Measurements from ENCODE around the gene SDCCAG8. TPM values are rescaled to one million over a fixed set of nuclear protein-coding genes. Genes with fewer than 3 reads are reported as not detected.

The SDCCAG8 gene
- total RNA-seq, 1 donor from 2014 or later, result 26.7 TPM

GRCh38 chr1:243454328-243454997 lies 198.6 kb downstream of the SDCCAG8 start:
- peaks cover 18% of the 10 kb centered on the region for H3K36me3 Mint-ChIP-seq (ENCODE audit: unreplicated experiment)
- H3K4me1 Mint-ChIP-seq (ENCODE audit: unreplicated experiment), result no peaks in the 10 kb centered on the region

GRCh38 chr1:243455760-243456651 lies 200.2 kb downstream of the SDCCAG8 start:
- Mint-ChIP-seq H3K36me3 (ENCODE audit: unreplicated experiment) (peaks cover 13% of the 10 kb centered on the region), H3K27me3 (ENCODE audit: unreplicated experiment) (no peaks in the 10 kb centered on the region), H3K4me1 (ENCODE audit: unreplicated experiment) (no peaks in the 10 kb centered on the region), H3K4me3 (ENCODE audit: unreplicated experiment) (no peak overlapping the region), H3K27ac (ENCODE audit: unreplicated experiment) (no peak overlapping the region), H3K9me3 (ENCODE audit: unreplicated experiment) (no peaks in the 10 kb centered on the region)
- DNase-seq (ENCODE audit: extremely low spot score, unreplicated experiment), result no peak
- no peak for TF ChIP-seq CTCF (IDR thresholded peaks at IDR 0.05)

More at GRCh38 chr1:243454328-243454997, 198.6 kb downstream of the SDCCAG8 start:
- no peak overlapping the region for H3K27ac Mint-ChIP-seq (ENCODE audit: unreplicated experiment)
- H3K27me3 Mint-ChIP-seq (ENCODE audit: unreplicated experiment), result no peaks in the 10 kb centered on the region
- no peak for DNase-seq (ENCODE audit: extremely low spot score, unreplicated experiment)
- no peaks in the 10 kb centered on the region for H3K9me3 Mint-ChIP-seq (ENCODE audit: unreplicated experiment)
- H3K4me3 Mint-ChIP-seq (ENCODE audit: unreplicated experiment), result no peak overlapping the region
- no peak for TF ChIP-seq CTCF (IDR thresholded peaks at IDR 0.05)

GRCh38 chr1:243457363-243457982 lies 201.6 kb downstream of the SDCCAG8 start:
- no peak for TF ChIP-seq CTCF (IDR thresholded peaks at IDR 0.05)
- DNase-seq (ENCODE audit: extremely low spot score, unreplicated experiment), result no peak
- H3K4me3 Mint-ChIP-seq (ENCODE audit: unreplicated experiment), result no peak overlapping the region
- no peaks in the 10 kb centered on the region for H3K9me3 Mint-ChIP-seq (ENCODE audit: unreplicated experiment)
- peaks cover 13% of the 10 kb centered on the region for H3K36me3 Mint-ChIP-seq (ENCODE audit: unreplicated experiment)
- H3K27me3 Mint-ChIP-seq (ENCODE audit: unreplicated experiment), result no peaks in the 10 kb centered on the region
- H3K27ac Mint-ChIP-seq (ENCODE audit: unreplicated experiment), result no peak overlapping the region
- H3K4me1 Mint-ChIP-seq (ENCODE audit: unreplicated experiment), result no peaks in the 10 kb centered on the region

GRCh38 chr1:243459059-243459458 lies 203.2 kb downstream of the SDCCAG8 start:
- H3K27me3 Mint-ChIP-seq (ENCODE audit: unreplicated experiment), result no peaks in the 10 kb centered on the region
- no peaks in the 10 kb centered on the region for H3K9me3 Mint-ChIP-seq (ENCODE audit: unreplicated experiment)
- H3K27ac Mint-ChIP-seq (ENCODE audit: unreplicated experiment), result no peak overlapping the region
- no peak overlapping the region for H3K4me3 Mint-ChIP-seq (ENCODE audit: unreplicated experiment)
- H3K36me3 Mint-ChIP-seq (ENCODE audit: unreplicated experiment), result peaks cover 11% of the 10 kb centered on the region
- DNase-seq (ENCODE audit: extremely low spot score, unreplicated experiment), result no peak
- no peak for TF ChIP-seq CTCF (IDR thresholded peaks at IDR 0.05)
- no peaks in the 10 kb centered on the region for H3K4me1 Mint-ChIP-seq (ENCODE audit: unreplicated experiment)

GRCh38 chr1:243461700-243462099 lies 205.9 kb downstream of the SDCCAG8 start:
- H3K9me3 Mint-ChIP-seq (ENCODE audit: unreplicated experiment), result no peaks in the 10 kb centered on the region

More at GRCh38 chr1:243461700-243462099, 205.9 kb downstream of the SDCCAG8 start:
- Mint-ChIP-seq H3K36me3 (ENCODE audit: unreplicated experiment) (peaks cover 8% of the 10 kb centered on the region), H3K27ac (ENCODE audit: unreplicated experiment) (no peak overlapping the region), H3K27me3 (ENCODE audit: unreplicated experiment) (no peaks in the 10 kb centered on the region), H3K4me1 (ENCODE audit: unreplicated experiment) (no peaks in the 10 kb centered on the region), H3K4me3 (ENCODE audit: unreplicated experiment) (no peak overlapping the region)
- no peak for TF ChIP-seq CTCF (IDR thresholded peaks at IDR 0.05)
- no peak for DNase-seq (ENCODE audit: extremely low spot score, unreplicated experiment)
